Chondrocyte (in vitro differentiated cells): Measurements from ENCODE around the gene OR2H1. TPM values are rescaled to one million over a fixed set of nuclear protein-coding genes. Genes with fewer than 3 reads are reported as not detected.
A peak's percentile ranks its signal among the peaks of the same experiment; 100 is the strongest.

Source experiments
- DNase-seq: peaks from one replicate; pipeline ENCODE4 v3.0.0; 2021; ENCODE audit warnings: mixed read lengths, low spot score
- H3K27ac Mint-ChIP-seq: one replicate; pipeline ENCODE4 v1.8.0; 2021; ENCODE audit warnings: mild to moderate bottlenecking, moderate library complexity, mixed read lengths; ENCODE audit not compliant: unreplicated experiment
- H3K27me3 Mint-ChIP-seq: 2 replicates; pipeline ENCODE4 v1.8.0; 2021; ENCODE audit warnings: low read depth, mixed read lengths
- H3K36me3 Mint-ChIP-seq: 2 replicates; pipeline ENCODE4 v1.8.0; 2021; ENCODE audit warnings: low read depth, mixed read lengths
- H3K4me1 Mint-ChIP-seq: 2 replicates; pipeline ENCODE4 v1.8.0; 2021; ENCODE audit warnings: low read depth, mild to moderate bottlenecking, mixed read lengths
- H3K4me3 Mint-ChIP-seq: one replicate; pipeline ENCODE4 v1.8.0; 2021; ENCODE audit warnings: mild to moderate bottlenecking, moderate library complexity, mixed read lengths; ENCODE audit not compliant: unreplicated experiment
- H3K9me3 Mint-ChIP-seq: 2 replicates; pipeline ENCODE4 v1.8.0; 2021; ENCODE audit warnings: low read depth, mixed read lengths
- total RNA-seq: library from RNA; stranded (reverse); gene quantifications from 3 replicates; pipeline ENCODE4 v1.2.1, GENCODE V29; 2021
- TF ChIP-seq, protein P1 (sequence below): fragments of 200-600 bp; sonication (generic); IDR thresholded peaks from 2 replicates; pipeline ENCODE4 v1.5.0; 2021; ENCODE audit warnings: antibody characterized with exemption, mild to moderate bottlenecking, moderate library complexity

Gene OR2H1
- total RNA-seq, 1 donor from 2014 or later, result not detected

DNA sequence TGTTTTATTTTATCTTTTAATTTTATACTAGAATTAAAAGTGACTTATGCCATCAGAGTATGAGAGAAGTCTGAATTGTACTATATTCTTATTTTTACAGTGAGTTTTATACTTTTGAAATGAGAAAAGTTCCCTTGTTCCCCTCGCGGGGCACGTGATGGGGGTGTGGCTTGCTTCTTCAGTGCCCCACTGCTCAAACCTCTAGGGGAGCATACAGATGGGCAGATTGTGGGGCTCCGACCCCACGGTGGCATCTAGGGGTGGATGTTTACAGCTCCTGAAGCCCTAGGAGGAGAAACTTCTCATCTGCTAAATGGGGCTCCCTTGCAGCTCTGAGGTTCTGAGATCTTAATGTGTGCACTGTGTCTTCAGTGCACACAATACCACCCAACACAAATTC lies 42.7 kb downstream of the OR2H1 start:
- Mint-ChIP-seq H3K4me3 (no peak overlapping the region), H3K4me1 (peaks cover 11% of the 10 kb centered on the region), H3K27me3 (peaks cover 13% of the 10 kb centered on the region), H3K27ac (no peak overlapping the region), H3K36me3 (no peaks in the 10 kb centered on the region), H3K9me3 (no peaks in the 10 kb centered on the region)
- no peak for DNase-seq
- TF ChIP-seq, protein P1, sequence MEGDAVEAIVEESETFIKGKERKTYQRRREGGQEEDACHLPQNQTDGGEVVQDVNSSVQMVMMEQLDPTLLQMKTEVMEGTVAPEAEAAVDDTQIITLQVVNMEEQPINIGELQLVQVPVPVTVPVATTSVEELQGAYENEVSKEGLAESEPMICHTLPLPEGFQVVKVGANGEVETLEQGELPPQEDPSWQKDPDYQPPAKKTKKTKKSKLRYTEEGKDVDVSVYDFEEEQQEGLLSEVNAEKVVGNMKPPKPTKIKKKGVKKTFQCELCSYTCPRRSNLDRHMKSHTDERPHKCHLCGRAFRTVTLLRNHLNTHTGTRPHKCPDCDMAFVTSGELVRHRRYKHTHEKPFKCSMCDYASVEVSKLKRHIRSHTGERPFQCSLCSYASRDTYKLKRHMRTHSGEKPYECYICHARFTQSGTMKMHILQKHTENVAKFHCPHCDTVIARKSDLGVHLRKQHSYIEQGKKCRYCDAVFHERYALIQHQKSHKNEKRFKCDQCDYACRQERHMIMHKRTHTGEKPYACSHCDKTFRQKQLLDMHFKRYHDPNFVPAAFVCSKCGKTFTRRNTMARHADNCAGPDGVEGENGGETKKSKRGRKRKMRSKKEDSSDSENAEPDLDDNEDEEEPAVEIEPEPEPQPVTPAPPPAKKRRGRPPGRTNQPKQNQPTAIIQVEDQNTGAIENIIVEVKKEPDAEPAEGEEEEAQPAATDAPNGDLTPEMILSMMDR, result no peak

DNA sequence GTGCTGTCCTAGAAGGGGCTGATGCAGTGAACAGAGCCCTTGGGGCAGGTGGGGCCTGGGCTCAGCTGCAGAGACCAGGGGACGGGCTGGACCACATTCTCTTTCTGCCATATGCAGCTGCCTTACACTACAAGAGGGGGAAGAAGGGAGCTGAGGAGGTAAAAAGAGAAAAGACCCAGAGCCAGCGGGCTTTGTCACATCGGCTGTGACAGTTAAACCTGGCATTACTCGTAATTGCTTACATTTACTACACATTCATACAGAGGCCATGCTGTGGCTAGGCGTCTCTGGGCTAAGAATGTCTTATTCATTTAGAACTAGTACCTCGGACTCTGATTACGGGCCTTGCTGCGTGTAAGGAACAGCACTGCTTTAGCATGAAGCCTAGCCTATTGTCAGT lies 43.6 kb downstream of the OR2H1 start:
- Mint-ChIP-seq H3K27ac (no peak overlapping the region), H3K36me3 (no peaks in the 10 kb centered on the region), H3K9me3 (no peaks in the 10 kb centered on the region), H3K4me1 (peaks cover 13% of the 10 kb centered on the region), H3K4me3 (no peak overlapping the region), H3K27me3 (peaks cover 8% of the 10 kb centered on the region)
- DNase-seq, result no peak
- TF ChIP-seq, protein P1, result no peak

DNA sequence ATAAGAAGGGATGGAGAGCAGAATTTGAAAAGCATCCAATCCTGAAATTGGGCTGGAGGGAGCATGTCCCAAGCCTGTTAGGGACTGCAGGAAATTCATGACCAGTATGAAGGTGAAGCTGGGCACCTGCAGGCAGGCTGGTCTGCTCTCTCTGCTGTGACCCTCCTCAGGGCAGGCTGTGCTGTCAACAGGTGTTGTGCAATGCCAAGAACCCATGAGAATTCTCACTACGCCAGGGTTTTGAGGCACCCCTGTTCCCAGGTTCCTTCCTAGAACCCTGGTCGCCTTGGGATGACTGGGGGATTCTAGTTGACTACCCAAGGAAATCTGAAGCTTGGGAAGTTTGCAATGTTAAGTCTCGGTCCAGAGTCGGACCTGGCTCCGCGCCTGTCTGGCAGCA lies 44.2 kb downstream of the OR2H1 start:
- Mint-ChIP-seq H3K27ac (no peak overlapping the region), H3K4me1 (peaks cover 13% of the 10 kb centered on the region), H3K9me3 (no peaks in the 10 kb centered on the region), H3K27me3 (peaks cover 8% of the 10 kb centered on the region), H3K36me3 (no peaks in the 10 kb centered on the region), H3K4me3 (no peak overlapping the region)
- DNase-seq, result peak; percentile 44
- TF ChIP-seq, protein P1, result no peak

DNA sequence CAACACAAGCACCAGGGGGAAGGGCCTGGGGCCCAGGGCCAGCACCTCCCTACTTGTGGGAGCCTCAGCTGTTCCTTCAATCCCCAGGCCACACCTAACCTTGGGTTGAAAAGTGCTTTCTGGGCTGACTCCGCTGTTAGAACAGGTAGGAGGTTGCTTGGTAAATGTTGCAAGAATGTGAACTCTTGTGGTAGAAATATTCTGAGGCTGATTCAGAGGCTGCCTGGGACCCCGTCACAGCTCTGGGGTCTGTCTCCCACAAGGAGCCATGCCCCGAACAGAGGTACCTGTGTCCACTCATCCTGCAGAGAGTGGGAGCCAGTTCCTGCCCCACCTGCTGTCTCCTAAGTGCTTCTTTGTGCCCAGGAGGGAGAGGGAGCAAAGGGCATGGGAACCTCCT lies 45.2 kb downstream of the OR2H1 start:
- H3K36me3 Mint-ChIP-seq, result no peaks in the 10 kb centered on the region
- TF ChIP-seq, protein P1, result no peak
- peaks cover 8% of the 10 kb centered on the region for H3K27me3 Mint-ChIP-seq
- H3K27ac Mint-ChIP-seq, result peak overlapping the region; percentile 67
- peaks cover 13% of the 10 kb centered on the region for H3K4me1 Mint-ChIP-seq
- H3K9me3 Mint-ChIP-seq, result no peaks in the 10 kb centered on the region
- no peak overlapping the region for H3K4me3 Mint-ChIP-seq
- DNase-seq, result no peak

DNA sequence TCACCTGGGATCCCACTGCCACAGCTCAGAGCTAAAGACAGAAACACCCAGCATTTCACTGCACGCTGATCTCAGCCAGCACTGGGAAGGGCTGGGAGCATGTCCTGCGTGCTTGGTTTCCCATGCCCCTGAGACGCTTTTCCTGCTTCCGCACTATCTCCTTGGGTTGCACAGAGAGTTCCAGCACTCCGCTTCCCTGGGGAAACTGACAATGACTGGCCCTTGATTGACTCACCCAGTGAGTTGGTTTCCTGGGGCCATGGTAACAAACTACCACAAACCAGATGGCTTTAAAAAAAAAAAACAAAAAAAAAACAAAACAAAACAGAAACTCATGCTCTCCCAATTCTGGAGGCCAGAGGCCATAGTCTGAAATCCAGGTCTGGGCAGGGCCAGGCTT lies 45.6 kb downstream of the OR2H1 start:
- Mint-ChIP-seq H3K4me1 (peaks cover 13% of the 10 kb centered on the region), H3K4me3 (no peak overlapping the region), H3K36me3 (no peaks in the 10 kb centered on the region), H3K27me3 (peaks cover 8% of the 10 kb centered on the region), H3K9me3 (no peaks in the 10 kb centered on the region), H3K27ac (peak overlapping the region; percentile 67)
- no peak for DNase-seq
- TF ChIP-seq, protein P1, result no peak
